Kidney tubule cell (primary cell): Measurements from ENCODE around the gene IMMP2L.

Experiments used
- DNase-seq: peaks from one replicate; pipeline ENCODE4 v3.0.0-alpha.2; 2018; ENCODE audit warnings: low spot score

IMMP2L gene

DNA sequence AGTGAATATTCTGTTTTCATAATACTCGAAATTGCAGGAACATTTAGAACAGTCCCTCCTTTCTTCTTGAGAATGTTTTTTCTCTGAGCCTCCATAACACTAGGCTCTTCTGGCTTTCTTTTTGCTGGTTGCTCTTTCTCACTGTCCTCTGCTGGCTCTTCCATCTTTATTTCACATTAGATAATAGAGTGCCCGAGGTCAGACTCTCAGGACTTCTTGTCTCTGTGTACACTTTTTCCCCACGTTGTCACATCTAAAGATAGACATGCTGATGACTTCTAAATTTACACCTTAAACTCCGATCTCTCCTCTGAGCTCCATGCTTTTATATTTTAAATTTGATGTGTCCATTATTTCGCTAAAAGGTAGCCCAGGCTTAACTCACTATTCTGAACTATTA lies 486.8 kb downstream of the IMMP2L start:
- DNase-seq, result no peak

GRCh38 chr7:111074748-111075146 lies 487.5 kb downstream of the IMMP2L start:
- no peak for DNase-seq

DNA sequence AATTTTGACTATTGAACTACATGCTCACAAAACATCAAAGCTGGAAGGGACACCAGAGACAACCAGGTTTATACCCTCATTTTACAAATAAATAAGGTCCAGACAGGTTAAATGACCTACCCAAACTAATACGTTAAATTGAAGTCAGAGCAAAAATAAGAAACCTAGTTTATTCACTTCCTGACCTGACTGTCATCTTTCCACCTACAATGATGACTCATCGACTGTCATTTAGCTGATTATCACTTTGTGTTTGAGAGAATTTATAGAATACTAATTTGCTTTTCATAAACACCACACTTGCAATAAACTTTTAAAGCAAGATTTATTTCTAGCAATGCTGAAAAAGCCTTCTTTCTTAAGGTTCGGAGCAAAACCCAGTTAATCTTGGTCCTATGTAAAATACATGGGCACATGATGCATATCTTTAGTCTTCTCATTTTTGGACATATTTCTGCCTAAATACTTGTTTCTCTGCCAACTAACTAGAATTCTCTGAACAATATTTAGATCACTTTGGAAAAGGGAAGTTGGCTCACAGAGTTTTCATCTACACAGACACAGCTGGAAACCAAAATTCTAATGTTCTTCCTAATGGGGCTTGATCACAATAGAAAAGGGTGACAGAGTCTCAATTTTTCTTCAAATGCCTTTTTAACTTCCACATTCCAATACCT lies 488.1 kb downstream of the IMMP2L start:
- DNase-seq, result peak; percentile 14

GRCh38 chr7:111072658-111073057 lies 489.6 kb downstream of the IMMP2L start:
- peak; percentile 38 for DNase-seq

DNA sequence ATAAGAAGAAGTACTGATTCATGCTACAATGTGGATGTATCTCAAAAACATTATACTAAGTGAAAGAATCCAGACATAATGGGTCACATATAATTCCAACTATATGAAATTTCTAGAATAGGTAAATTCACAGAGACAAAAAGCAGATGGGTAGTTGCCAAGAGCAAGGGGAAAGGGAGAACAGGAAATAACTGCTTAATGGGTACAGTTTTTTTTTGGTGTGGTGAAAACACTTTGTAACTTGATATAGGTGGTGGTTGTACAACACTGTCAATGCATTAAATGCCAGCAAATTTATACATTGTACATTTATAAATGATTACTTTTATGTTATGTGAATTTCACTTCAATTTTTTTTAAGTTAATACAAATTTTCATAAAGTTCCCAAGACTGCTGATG lies 490.7 kb downstream of the IMMP2L start:
- no peak for DNase-seq

DNA sequence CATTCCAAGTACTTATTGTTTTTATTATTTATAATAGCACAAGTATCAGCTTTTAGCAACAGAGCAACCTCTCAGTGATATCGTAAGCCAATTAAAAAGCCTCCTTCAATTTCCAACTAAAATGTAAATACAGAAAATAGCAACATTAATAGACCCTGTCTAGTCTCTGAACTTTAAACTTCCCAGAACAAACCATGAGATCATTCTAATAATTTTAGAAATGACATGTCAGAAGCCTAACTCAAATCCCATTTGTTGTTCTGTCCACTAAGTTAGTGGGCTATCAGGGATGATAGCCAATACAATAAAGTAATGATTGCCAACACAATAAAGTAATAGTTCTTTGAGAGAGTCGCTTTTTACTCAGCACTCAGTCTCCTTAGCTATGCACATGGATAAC lies 493.7 kb downstream of the IMMP2L start:
- no peak for DNase-seq

DNA sequence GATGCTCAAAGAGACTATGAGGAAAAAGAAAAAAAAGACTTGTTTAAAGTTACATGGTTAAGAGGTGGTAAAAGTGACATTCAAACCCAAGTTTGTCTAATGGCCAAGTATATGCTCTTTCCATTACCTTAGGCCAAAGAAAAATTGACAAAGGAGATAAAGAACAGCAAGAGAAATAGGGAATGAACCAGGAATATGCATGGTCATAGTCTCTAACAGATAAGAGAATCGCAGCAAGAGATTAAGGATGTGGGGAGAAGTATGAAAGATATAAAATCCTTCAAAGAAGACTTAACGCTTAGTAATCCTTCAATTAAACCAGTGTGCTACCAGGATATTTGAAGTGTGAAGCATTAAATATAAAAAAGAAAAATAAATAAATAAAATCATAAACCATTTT lies 494.6 kb downstream of the IMMP2L start:
- no peak for DNase-seq

- DNase-seq, result no peak
Observed at GRCh38 chr7:111067251-111067650, 495.0 kb downstream of the IMMP2L start.

GRCh38 chr7:111063166-111063565 lies 499.1 kb downstream of the IMMP2L start:
- DNase-seq, result no peak

GRCh38 chr7:111059833-111060232 lies 502.5 kb downstream of the IMMP2L start:
- DNase-seq, result no peak

DNA sequence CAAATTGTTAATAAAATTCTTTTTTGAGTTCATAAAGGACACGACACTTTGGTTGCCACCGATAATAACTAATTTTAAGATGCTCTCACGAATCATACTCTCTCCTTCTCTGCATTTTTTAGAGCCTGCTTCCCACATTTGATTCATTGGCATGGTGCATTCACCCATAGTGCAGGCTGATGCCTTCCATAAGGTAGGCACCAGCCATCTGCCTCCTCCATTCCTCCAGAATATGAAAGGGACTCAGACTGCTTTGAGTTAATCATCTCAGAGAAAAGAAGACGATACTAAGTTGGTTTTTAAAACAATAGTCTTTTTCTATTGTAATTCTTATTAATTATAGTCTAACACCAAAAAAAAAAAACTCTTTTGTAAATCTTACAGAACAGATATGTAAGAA lies 505.2 kb downstream of the IMMP2L start:
- no peak for DNase-seq

DNA sequence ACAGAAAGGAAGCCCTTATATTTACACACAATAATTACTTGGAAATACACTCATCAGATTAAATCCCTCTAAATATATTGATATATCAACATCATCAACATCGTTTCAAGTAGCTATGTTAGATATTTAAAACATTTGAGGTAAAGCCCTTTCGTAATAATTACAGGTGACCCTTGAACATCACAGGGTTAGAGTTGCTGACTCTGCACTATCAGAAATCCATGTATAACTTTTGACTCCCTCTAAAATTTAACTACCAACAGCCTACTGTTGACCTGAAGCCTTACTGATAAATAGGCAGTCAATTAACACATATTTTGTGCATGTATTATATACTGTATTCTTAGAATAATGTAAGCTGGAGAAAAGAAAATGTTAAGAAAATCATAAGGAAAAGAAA lies 505.9 kb downstream of the IMMP2L start:
- no peak for DNase-seq

DNA sequence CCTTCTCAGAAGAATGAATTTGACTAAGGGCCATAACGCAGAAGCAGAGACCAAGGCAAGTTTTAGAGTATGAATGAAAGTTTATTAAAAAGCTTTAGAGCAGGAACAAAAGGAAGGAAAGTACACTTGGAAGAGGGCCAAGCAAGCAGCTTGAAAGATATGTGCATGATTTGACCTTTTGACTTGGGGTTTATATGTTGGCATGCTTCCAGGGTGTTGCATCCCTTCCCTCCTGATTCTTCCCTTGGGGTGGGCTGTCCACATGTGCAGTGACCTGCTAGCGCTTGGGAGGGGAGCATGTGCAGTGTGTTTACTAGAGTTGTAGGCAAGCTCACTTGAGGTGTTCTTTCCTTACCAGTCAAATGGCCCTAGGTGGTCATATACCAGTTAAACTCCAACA lies 509.3 kb downstream of the IMMP2L start:
- no peak for DNase-seq

DNA sequence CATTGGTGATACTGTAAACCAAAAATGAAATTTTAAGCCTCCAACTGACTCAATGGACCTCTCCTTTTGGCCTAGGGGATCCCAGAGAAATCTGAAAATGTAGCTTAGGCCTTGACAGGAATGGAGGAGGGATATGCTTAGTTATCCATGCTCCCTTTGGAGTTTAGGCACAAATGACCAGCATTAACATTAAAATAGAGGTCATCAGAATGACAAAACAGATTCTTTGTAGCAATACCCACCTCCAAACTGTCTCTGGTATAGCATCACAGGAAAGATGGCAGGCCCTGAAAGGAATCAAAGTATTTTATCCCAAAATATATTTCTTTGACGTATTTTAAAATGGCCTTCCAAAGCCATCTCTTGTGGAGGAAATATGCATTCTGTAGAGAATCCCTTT lies 510.5 kb downstream of the IMMP2L start:
- no peak for DNase-seq

DNA sequence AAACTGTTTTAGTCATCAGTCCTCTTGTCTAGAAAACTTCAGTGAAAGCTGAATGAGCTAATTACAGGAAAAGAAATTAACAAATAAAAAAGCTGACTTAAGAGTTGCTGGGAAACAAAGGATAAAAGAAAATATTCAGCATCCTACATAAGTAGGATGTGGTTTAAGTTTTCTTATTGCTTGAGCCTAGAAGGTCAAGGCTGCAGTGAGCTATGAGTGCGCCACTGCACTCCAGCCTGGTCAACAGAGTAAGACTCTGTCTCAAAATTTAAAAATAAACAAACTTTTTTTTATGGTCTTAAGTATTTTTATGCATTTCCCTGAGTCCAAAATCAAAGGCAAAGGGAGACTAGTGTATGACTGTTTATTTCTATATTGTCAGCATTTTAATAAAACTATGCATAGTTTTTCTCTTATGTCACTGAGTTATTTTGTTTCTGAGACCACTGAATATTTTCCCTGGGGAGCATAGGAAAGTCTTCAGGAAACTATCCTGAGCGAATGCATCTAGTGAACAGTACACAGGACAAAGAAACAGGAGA lies 511.3 kb downstream of the IMMP2L start:
- DNase-seq, result no peak

- no peak for DNase-seq
Observed at GRCh38 chr7:111049971-111050680, 512.2 kb downstream of the IMMP2L start.

DNA sequence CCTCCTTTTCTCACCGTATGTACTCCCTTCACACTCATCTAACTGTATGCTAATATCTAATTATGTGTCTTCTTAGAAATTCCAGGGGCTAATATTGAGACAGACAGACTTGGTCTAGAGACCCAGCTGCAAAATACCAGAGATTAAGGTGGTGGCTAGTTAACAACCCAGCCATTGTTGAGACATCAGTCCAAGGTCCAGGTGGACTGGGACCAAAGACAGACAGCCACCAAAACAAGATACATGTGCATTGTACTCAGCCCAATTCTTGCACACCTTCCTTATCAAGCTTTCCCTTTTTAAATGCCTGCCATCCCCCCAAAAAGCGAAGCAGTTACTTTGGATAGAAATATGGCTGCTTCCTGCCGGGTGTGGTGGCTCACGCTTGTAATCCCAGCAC lies 514.7 kb downstream of the IMMP2L start:
- no peak for DNase-seq

DNA sequence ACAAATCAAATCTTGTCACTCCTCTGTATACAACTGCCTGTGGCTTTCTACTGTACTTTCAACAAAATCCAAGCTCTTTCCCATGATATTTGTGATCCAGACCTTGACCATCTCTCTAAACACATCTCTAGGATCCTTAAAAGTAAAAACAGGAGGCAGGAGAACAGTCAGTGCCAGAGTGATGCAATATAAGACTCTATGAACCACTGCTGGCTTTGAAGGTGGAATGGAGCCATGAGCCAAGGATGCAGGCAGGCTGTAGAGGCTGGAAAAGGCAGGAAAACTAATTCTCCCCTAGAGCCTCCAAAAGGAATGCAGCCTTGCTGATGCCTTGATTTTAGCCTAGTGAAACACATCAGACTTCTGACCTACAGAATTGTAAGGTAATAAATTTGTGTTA lies 516.8 kb downstream of the IMMP2L start:
- DNase-seq, result no peak

DNA sequence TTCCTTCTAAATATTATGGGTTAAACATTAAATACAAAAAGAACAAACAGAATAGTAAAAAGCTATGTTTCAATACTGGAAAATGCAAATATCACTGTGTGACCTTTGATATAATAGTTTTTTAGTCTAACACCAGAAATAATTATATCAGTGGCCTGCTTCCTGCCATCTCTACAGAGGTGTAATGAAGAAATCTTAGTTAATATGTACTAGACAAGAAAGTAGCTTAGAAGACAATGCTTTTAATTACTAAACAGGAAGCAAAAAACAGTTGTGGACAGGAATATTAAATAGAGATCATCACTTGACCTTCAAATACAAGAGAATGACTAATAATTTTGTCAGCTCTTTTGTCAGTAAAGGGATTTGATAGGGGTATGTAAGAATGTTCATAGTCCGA lies 518.7 kb downstream of the IMMP2L start:
- peak; percentile 5 for DNase-seq

DNA sequence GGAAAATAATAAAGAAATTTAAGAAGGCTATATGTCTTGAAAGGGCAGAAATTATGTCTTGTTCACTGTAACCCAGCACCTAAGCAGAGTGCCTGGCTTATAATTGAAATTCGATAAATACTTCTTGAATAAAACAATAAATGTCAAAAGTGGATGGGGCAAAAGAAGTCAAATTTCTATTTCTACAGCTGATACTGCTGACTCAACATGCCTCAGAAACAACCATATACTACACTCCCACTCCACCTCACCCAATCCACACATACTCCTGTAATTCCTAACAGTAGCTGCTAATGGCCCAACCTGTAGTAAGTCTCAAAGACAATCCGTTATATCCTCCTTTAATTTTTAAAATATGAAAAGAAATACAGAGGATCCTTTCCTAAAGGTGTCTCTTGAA lies 519.5 kb downstream of the IMMP2L start:
- no peak for DNase-seq

DNA sequence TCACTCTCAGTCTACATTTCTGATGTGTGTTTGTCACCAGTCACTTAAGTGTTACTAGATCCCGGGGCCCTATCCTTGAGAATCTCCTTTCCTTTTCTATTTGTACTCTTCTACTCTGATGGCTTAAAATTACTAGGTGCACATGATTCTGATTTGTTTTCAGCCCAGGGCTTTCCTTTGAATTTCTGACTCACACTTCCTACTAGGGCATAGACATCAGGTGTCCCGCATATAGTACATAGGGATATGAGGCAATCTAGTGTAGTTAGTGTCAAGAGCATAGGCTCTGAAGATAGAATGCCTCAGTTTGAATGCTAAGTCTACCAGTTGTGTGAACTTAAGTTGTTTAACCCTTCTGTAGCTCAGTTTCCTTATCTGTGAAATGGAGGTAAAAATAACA lies 520.7 kb downstream of the IMMP2L start:
- DNase-seq, result peak; percentile 41

GRCh38 chr7:111038185-111038584 lies 524.1 kb downstream of the IMMP2L start:
- no peak for DNase-seq

DNA sequence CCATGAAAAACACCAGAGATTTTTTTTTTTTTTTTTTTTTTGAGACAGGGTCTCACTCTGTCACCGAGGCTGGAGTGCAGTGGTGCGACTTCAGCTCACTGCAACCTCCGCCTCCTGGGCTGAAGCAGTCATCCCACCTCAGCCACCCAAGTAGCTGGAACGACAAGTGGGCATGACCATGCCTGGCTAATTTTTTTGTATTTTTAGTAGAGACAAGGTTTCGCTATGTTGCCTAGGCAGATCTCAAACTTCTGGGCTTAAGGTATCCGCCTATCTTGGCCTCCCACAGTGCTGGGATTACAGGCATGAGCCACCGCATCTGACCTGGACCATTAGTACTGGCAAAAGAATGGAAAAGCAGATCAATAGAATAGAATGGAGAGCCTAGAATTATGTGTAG lies 530.4 kb downstream of the IMMP2L start:
- no peak for DNase-seq

DNA sequence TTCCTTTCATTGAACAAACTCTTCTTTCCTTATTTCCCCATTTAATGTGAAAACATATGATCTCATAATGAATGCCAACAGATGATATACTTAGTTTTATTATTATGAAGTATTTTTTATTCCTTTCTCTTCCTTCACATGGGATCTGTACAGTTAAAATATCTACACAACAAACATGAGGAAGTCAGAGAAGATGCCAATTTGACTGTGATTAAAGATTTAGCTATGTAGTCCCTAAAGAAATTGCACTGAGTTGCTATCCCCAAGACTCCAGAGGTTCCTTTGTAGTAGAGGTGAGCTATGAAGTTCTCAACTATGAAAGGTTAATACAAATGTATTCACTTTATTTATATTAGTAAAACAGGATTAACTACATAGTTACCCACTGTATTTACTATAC lies 532.0 kb downstream of the IMMP2L start:
- no peak for DNase-seq
